ENCODE measurements around the gene SGF29. TPM values are rescaled to one million over a fixed set of nuclear protein-coding genes. Genes with fewer than 3 reads are reported as not detected.
"Not testable (repeated sequence)": the region's sequence is repeated elsewhere in the genome, so short reads cannot be mapped to it uniquely, and the experiment has no call there.

The SGF29 gene
- polyA plus RNA-seq, 3 donors = 14.0 to 24.3 (median 18.8) TPM

DNA sequence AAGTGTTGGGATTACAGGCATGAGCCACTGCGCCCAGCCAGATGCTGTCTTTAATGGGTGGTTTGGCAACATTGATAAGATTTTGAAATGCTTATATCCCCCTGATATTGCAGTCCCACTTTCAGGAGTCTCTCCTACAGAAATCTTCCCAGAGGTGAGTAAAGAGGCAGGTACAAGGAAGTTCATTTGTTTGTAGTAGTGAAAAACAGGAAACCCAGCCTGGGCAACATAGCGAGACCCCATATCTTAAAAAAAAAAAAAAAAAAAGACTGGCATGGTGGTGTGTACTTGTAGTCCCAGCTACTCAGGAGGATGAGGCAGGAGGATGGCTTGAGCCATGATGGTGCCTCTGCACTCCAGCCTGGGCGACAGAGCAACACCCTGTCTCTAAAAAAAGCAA, 8.7 kb upstream of the SGF29 start:
- Histone ChIP-seq H3K4me3 (replicated peaks in 1 of 3; ENCODE audit: low read depth in 2 of 3, low read length in 3 of 3) (no peak overlapping the region), H3K79me2 (ENCODE audit: insufficient read depth, low read length) (no peaks in the 10 kb centered on the region), H3K9ac (ENCODE audit: insufficient read depth, low read length, poor library complexity, severe bottlenecking) (no peak overlapping the region), H3K27me3 (ENCODE audit: control insufficient read depth in 2 of 2, insufficient read depth in 2 of 2, low read length in 2 of 2) (no peaks in the 10 kb centered on the region), H3K9me3 (replicated peaks in 1 of 2; ENCODE audit: control insufficient read depth in 1 of 2, insufficient read depth in 1 of 2, low read length in 2 of 2) (no peaks in the 10 kb centered on the region), H3K4me1 (ENCODE audit: control insufficient read depth in 1 of 2, insufficient read depth in 2 of 2, low read length in 2 of 2) (peaks cover 28 to 38% of the 10 kb centered on the region in 2 donors), H3K27ac (ENCODE audit: low read depth in 1 of 2, low read length in 2 of 2) (no peak overlapping the region), H2AFZ (ENCODE audit: insufficient read depth, low read depth, low read length, poor library complexity, severe bottlenecking) (no peak overlapping the region), H4K20me1 (ENCODE audit: insufficient read depth, low read length) (no peaks in the 10 kb centered on the region), H3K36me3 (replicated peaks in 1 of 2; ENCODE audit: control insufficient read depth in 1 of 2, insufficient read depth in 2 of 2, low read length in 2 of 2) (no peaks in the 10 kb centered on the region), H3K4me2 (replicated peaks; ENCODE audit: extremely low read depth, low read length, poor library complexity, severe bottlenecking) (no peak overlapping the region)
- peaks cover 1 to 7% (median 2%) of the 10 kb centered on the region in 3 donors for H3K27me3 Mint-ChIP-seq (ENCODE audit: low read depth in 3 of 3)
- peaks cover 38% of the 10 kb centered on the region for H3K4me1 Mint-ChIP-seq
- H3K9me3 Mint-ChIP-seq = no peaks in the 10 kb centered on the region
- no CpG with 5 or more reads among the region's 3 CpGs for WGBS (ENCODE audit: insufficient coverage)
- H3K4me3 Mint-ChIP-seq = no peak overlapping the region
- intact Hi-C loops (cut with micrococcal nuclease) = loop anchor here in 1 of 2 donors (5.0 kb wide), 1 partner anchor 48 kb away; no protein-coding TSS in a partner anchor
- H3K27ac Mint-ChIP-seq = peak overlapping the region in 1 of 7 donors; percentile 30
- no peak for DNase-seq
- H3K36me3 Mint-ChIP-seq = no peaks in the 10 kb centered on the region
- TF ChIP-seq, protein P1, sequence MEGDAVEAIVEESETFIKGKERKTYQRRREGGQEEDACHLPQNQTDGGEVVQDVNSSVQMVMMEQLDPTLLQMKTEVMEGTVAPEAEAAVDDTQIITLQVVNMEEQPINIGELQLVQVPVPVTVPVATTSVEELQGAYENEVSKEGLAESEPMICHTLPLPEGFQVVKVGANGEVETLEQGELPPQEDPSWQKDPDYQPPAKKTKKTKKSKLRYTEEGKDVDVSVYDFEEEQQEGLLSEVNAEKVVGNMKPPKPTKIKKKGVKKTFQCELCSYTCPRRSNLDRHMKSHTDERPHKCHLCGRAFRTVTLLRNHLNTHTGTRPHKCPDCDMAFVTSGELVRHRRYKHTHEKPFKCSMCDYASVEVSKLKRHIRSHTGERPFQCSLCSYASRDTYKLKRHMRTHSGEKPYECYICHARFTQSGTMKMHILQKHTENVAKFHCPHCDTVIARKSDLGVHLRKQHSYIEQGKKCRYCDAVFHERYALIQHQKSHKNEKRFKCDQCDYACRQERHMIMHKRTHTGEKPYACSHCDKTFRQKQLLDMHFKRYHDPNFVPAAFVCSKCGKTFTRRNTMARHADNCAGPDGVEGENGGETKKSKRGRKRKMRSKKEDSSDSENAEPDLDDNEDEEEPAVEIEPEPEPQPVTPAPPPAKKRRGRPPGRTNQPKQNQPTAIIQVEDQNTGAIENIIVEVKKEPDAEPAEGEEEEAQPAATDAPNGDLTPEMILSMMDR (IDR thresholded peaks at IDR 0.05) = no peak

DNA sequence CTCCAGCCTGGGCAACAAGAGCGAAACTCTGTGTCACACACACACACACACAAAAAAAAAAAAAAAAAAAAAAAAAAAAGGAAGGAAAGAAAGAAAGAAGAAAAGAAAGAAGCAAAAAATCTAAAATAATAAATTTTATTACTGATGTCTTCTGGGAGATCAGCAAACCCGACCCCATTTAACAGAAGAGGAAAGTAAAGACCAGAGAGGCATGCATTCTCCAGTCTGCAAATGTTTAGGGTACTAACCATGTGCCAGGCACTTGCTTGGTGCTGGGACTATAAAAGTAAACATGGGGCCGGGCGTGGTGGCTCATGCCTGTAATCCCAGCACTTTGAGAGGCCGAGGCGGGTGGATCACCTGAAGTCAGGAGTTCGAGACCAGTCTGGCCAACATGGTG, 7.8 kb upstream of the SGF29 start:
- peaks cover 33% of the 10 kb centered on the region for H3K4me1 Mint-ChIP-seq

More for the DNA sequence above, 7.8 kb upstream of the SGF29 start:
- H3K27ac ChIP-seq (ENCODE audit: low read depth in 1 of 2, low read length in 2 of 2); H3K27me3 Mint-ChIP-seq (ENCODE audit: low read depth in 3 of 3); H3K4me2 ChIP-seq (replicated peaks; ENCODE audit: extremely low read depth, low read length, poor library complexity, severe bottlenecking); H3K9me3 Mint-ChIP-seq; H3K9me3 ChIP-seq (replicated peaks in 1 of 2; ENCODE audit: control insufficient read depth in 1 of 2, insufficient read depth in 1 of 2, low read length in 2 of 2); H4K20me1 ChIP-seq (ENCODE audit: insufficient read depth, low read length); DNase-seq; H3K9ac ChIP-seq (ENCODE audit: insufficient read depth, low read length, poor library complexity, severe bottlenecking); H2AFZ ChIP-seq (ENCODE audit: insufficient read depth, low read depth, low read length, poor library complexity, severe bottlenecking); H3K36me3 ChIP-seq (replicated peaks in 1 of 2; ENCODE audit: control insufficient read depth in 1 of 2, insufficient read depth in 2 of 2, low read length in 2 of 2); H3K36me3 Mint-ChIP-seq; H3K79me2 ChIP-seq (ENCODE audit: insufficient read depth, low read length); H3K4me3 ChIP-seq (replicated peaks in 1 of 3; ENCODE audit: low read depth in 2 of 3, low read length in 3 of 3); H3K4me3 Mint-ChIP-seq; H3K27me3 ChIP-seq (ENCODE audit: control insufficient read depth in 2 of 2, insufficient read depth in 2 of 2, low read length in 2 of 2): not testable (repeated sequence)
- intact Hi-C loops (cut with micrococcal nuclease) = loop anchor here in 1 of 2 donors (5.0 kb wide), 1 partner anchor 49 kb away; no protein-coding TSS in a partner anchor
- H3K27ac Mint-ChIP-seq = peak overlapping the region in 1 of 7 donors; percentile 66
- 91% methylated on average over 4 of the region's 7 CpGs for WGBS (ENCODE audit: insufficient coverage)
- peaks cover 28 to 38% of the 10 kb centered on the region in 2 donors for H3K4me1 ChIP-seq (ENCODE audit: control insufficient read depth in 1 of 2, insufficient read depth in 2 of 2, low read length in 2 of 2)

Measured in CD14-positive monocyte (primary cell).